Astrocyte (in vitro differentiated cells and primary cell): Measurements from ENCODE around the gene CXADR.

Experiments
- CTCF ChIP-seq: IDR thresholded peaks from 2 replicates; pipeline ENCODE4 v1.5.1; 2011; ENCODE audit warnings: low read depth, mild to moderate bottlenecking, inconsistent platforms, low read length, moderate library complexity; ENCODE audit not compliant: insufficient read depth
- EZH2 ChIP-seq: IDR thresholded peaks from 2 replicates; pipeline ENCODE4 v1.6.1; 2012; ENCODE audit warnings: mild to moderate bottlenecking, low read length, inconsistent platforms; ENCODE audit not compliant: insufficient read depth

- TF ChIP-seq CTCF = no peak
- no peak for TF ChIP-seq EZH2
These were observed 25.7 kb downstream of the CXADR start for GRCh38 chr21:17538576-17538975.
